HEK293 (cell line): ENCODE measurements around the gene PORCN.

Experiments
- CTCF ChIP-seq: fragments of 450-650 bp; formaldehyde crosslinking; IDR thresholded peaks from 2 replicates; pipeline ENCODE4 v1.5.1; 2016; ENCODE audit warnings: missing biosample characterization, missing genetic modification characterization
- WT1 ChIP-seq: fragments of 450-650 bp; formaldehyde crosslinking; IDR thresholded peaks from 2 replicates; pipeline ENCODE4 v1.5.1; 2016; ENCODE audit warnings: missing biosample characterization, missing genetic modification characterization
- ZNF274 ChIP-seq, 2 experiments: fragments of 200-500 bp in 1 of 2; fragments of 450-650 bp in 1 of 2; sonication (Bioruptor generic) in 1 of 2; formaldehyde crosslinking in 1 of 2; IDR thresholded peaks; 2 replicates each; pipeline versions ENCODE4 v1.5.1 to v1.6.1; 2014 to 2016; ENCODE audit warnings: borderline replicate concordance in 1 of 2, inconsistent platforms in 1 of 2, low read length in 1 of 2, missing biosample characterization in 1 of 2, missing genetic modification characterization in 1 of 2
- ZNF423 ChIP-seq: fragments of 450-650 bp; formaldehyde crosslinking; IDR thresholded peaks from 2 replicates; pipeline ENCODE4 v1.5.1; 2016; ENCODE audit warnings: missing biosample characterization, missing genetic modification characterization

- TF ChIP-seq ZNF423 (tag by site-specific recombination) (no peak), CTCF (no peak), WT1 (tag by site-specific recombination) (no peak), ZNF274 (IDR thresholded peaks at IDR 0.05; ENCODE audit: low read length) (no peak), ZNF274 (tag by site-specific recombination; IDR thresholded peaks at IDR 0.05; ENCODE audit: borderline replicate concordance) (no peak)
Observed at GRCh38 chrX:48489892-48490291, 18.9 kb upstream of the PORCN start.
